Tibial nerve (tissue), 4 donors: ENCODE measurements around the gene LRBA. TPM values are rescaled to one million over a fixed set of nuclear protein-coding genes. Genes with fewer than 3 reads are reported as not detected.

Experiments used
- DNase-seq, 2 donors: peaks; one replicate each; pipeline ENCODE4 v3.0.0-alpha.2; 2019; ENCODE audit warnings: low spot score in 2 of 2
- H3K27ac ChIP-seq, 4 donors: fragments of 200-600 bp; sonication (generic) in 3 of 4; one replicate each; pipeline ENCODE4 v1.5.1; 2017 to 2019; ENCODE audit warnings: mild to moderate bottlenecking in 1 of 4
- H3K27me3 ChIP-seq, 2 donors: fragments of 200-600 bp; sonication (generic) in 1 of 2; one replicate each; pipeline versions ENCODE4 v1.5.1 to v1.6.0; 2017 to 2019
- H3K36me3 ChIP-seq, 3 donors: fragments of 200-600 bp; sonication (generic); one replicate each; pipeline ENCODE4 v1.5.1; 2018 to 2019
- H3K4me1 ChIP-seq, 4 donors: fragments of 200-600 bp; sonication (generic) in 3 of 4; one replicate each; pipeline ENCODE4 v1.5.1; 2017 to 2019
- H3K4me3 ChIP-seq, 4 donors: fragments of 200-600 bp; sonication (generic) in 3 of 4; one replicate each; pipeline ENCODE4 v1.5.1; 2017 to 2019; ENCODE audit warnings: mild to moderate bottlenecking in 1 of 4, moderate library complexity in 1 of 4
- H3K9me3 ChIP-seq, 4 donors: fragments of 200-600 bp; sonication (generic) in 3 of 4; one replicate each; pipeline ENCODE4 v1.5.1; 2017 to 2019
- CTCF ChIP-seq, 5 experiments: fragments of 200-600 bp in 3 of 5; fragments of 450-650 bp in 2 of 5; sonication (generic) in 3 of 5; IDR thresholded peaks; one replicate each; pipeline ENCODE4 v1.5.1; 2016 to 2019; ENCODE audit warnings: antibody characterized with exemption in 5 of 5, mild to moderate bottlenecking in 3 of 5, moderate library complexity in 2 of 5
- EP300 ChIP-seq, 2 donors: sonication (generic); formaldehyde crosslinking; IDR thresholded peaks; one replicate each; pipeline ENCODE4 v1.6.1; 2017; ENCODE audit warnings: antibody characterized with exemption in 2 of 2, mild to moderate bottlenecking in 1 of 2
- POLR2A ChIP-seq, 2 donors: fragments of 450-650 bp; IDR thresholded peaks; one replicate each; pipeline ENCODE4 v1.6.1; 2017; ENCODE audit warnings: antibody characterized with exemption in 2 of 2, mild to moderate bottlenecking in 2 of 2, moderate library complexity in 2 of 2
- WGBS, 2 donors: methylation state at CpG; one replicate each; pipeline ENCODE4 v1.1.5; 2018; 5-methylcytosine and 5-hydroxymethylcytosine counted together
- total RNA-seq, 4 donors: library from RNA; depleted of rRNA; stranded (reverse); fragments of >200 nt; gene quantifications; one replicate each; pipeline ENCODE4 v1.1.0, GENCODE V29; 2016

LRBA gene
- total RNA-seq, 4 donors from 2014 or later, result 35.4 to 43.1 (median 38.0) TPM

DNA sequence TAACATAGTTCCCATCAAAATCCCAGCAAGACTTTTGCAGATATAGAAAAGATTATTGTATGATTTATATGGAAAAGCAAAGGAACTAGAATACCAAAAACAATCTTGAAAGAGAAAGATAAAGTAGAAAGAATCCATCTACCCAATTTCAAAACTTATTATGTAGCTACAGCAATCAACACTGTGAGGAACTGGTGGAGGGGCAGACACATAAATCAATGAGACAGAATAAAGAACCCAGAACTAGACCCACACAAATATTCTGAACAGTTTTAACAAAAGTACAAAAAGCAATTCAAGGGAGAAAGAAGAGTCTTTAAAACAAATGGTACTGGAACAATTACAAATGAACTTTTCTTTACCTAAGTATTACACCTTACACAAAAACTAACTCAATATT, 67.0 kb downstream of the LRBA start:
- no peaks in the 10 kb centered on the region for H3K27me3 ChIP-seq
- peaks cover 0 to 8% (median 0%) of the 10 kb centered on the region in 4 donors for H3K4me1 ChIP-seq
- H3K9me3 ChIP-seq, result no peaks in the 10 kb centered on the region
- no peak overlapping the region for H3K27ac ChIP-seq
- no peak overlapping the region for H3K4me3 ChIP-seq
- no peak for DNase-seq
- no peak for TF ChIP-seq POLR2A (IDR thresholded peaks at IDR 0.05)
- no peak for TF ChIP-seq CTCF (IDR thresholded peaks at IDR 0.05)
- no peak for TF ChIP-seq EP300 (IDR thresholded peaks at IDR 0.05)
- no peaks in the 10 kb centered on the region for H3K36me3 ChIP-seq

DNA sequence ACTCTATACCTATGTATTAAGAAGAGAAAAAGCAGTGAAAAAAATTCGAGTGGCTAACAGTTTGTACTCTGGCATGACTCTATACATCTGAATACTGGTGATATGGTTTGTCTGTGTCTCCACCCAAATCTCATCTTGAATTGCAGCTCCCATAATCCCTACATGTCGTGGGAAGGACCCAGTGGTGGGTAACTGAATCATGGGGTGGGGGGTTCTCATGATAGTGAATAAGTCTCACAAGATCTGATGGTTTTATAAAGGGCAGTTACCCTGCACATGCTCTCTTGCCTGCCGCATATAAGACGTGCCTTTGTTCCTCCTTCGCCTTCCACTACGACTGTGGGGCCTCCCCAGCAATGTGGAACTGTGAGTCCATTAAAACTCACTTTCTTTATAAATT, 70.4 kb downstream of the LRBA start:
- H3K4me3 ChIP-seq, result no peak overlapping the region
- no peaks in the 10 kb centered on the region for H3K9me3 ChIP-seq
- no peaks in the 10 kb centered on the region for H3K27me3 ChIP-seq
- TF ChIP-seq CTCF (IDR thresholded peaks at IDR 0.05) (no peak), POLR2A (IDR thresholded peaks at IDR 0.05) (no peak), EP300 (IDR thresholded peaks at IDR 0.05) (no peak)
- no peak for DNase-seq
- no peak overlapping the region for H3K27ac ChIP-seq
- no peaks in the 10 kb centered on the region for H3K36me3 ChIP-seq
- no peaks in the 10 kb centered on the region for H3K4me1 ChIP-seq
- WGBS, 2 donors, result 54 to 61% methylated on average over 6 of the region's 6 CpGs

- Histone ChIP-seq H3K36me3 (no peaks in the 10 kb centered on the region), H3K9me3 (no peaks in the 10 kb centered on the region), H3K27me3 (no peaks in the 10 kb centered on the region), H3K4me3 (no peak overlapping the region), H3K27ac (no peak overlapping the region), H3K4me1 (no peaks in the 10 kb centered on the region)
- DNase-seq, result no peak
- TF ChIP-seq EP300 (IDR thresholded peaks at IDR 0.05), result no peak
- no peak for TF ChIP-seq CTCF (IDR thresholded peaks at IDR 0.05)
- TF ChIP-seq POLR2A (IDR thresholded peaks at IDR 0.05), result no peak
- 58 to 67% methylated on average over 2 of the region's 2 CpGs for WGBS, 2 donors
Measured at GRCh38 chr4:150943818-150944217, 71.3 kb downstream of the LRBA start.

DNA sequence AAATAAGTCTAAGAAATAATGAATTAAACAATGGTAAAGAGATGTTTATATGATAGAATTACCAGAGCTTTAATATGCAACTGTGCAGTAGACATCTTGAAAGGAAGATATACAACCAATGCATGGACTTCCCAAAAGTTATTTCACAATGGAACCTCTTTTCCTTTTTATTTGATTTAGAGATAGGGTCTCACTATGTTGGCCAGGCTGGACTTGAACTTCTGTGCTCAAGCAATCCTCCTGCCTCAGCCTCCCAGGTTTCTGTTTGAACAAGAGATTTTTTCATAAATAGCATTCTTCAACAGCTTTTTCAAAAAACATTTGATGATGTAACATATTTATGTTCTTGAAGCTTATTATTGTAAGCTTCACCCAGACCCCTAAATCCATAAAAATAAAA, 72.0 kb downstream of the LRBA start:
- Histone ChIP-seq H3K4me3 (no peak overlapping the region), H3K4me1 (peaks cover 0 to 5% (median 0%) of the 10 kb centered on the region in 4 donors), H3K27ac (no peak overlapping the region), H3K36me3 (no peaks in the 10 kb centered on the region), H3K9me3 (no peaks in the 10 kb centered on the region), H3K27me3 (no peaks in the 10 kb centered on the region)
- no peak for TF ChIP-seq EP300 (IDR thresholded peaks at IDR 0.05)
- no peak for TF ChIP-seq CTCF (IDR thresholded peaks at IDR 0.05)
- no peak for DNase-seq

DNA sequence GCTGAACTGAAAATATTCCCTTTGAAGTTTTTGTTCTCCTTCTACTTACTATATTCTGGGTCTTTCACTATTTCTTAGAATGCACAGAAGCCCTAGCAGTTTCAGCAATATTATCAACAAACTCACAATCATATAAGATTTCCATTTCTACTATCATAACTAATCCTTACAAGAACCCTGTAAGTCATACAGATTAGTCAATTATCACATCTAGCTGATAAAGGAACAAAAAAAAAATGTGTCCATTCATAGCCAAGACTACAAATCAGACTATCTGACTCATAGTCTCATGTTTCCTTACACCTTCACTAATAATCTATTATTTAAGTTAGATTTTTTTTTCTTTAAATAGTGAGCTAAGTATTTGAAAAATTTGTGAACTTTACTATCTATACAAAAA, 72.5 kb downstream of the LRBA start:
- Histone ChIP-seq H3K9me3 (no peaks in the 10 kb centered on the region), H3K27ac (no peak overlapping the region), H3K36me3 (no peaks in the 10 kb centered on the region), H3K4me1 (peaks cover 0 to 5% (median 0%) of the 10 kb centered on the region in 4 donors), H3K4me3 (no peak overlapping the region), H3K27me3 (no peaks in the 10 kb centered on the region)
- no peak for DNase-seq
- TF ChIP-seq CTCF (IDR thresholded peaks at IDR 0.05) (no peak), EP300 (IDR thresholded peaks at IDR 0.05) (no peak), POLR2A (IDR thresholded peaks at IDR 0.05) (no peak)
